Memory B cell (primary cell): Measurements from ENCODE around the gene IQSEC3.
"Not testable (repeated sequence)": the region's sequence is repeated elsewhere in the genome, so short reads cannot be mapped to it uniquely, and the experiment has no call there.

Experiments
- ATAC-seq: fragments of 150-1000 bp; cut with Tn5 transposase; 2 replicates; pipeline ENCODE4 v1.10.0; 2021; ENCODE audit warnings: low read depth, mild to moderate bottlenecking, moderate library complexity
- DNase-seq, 2 donors: peaks; one replicate each; pipeline ENCODE4 v3.0.0; 2022; ENCODE audit warnings: low spot score in 2 of 2
- H3K27ac Mint-ChIP-seq: one replicate; pipeline ENCODE4 v1.8.0; 2022; ENCODE audit warnings: mild to moderate bottlenecking, moderate library complexity, mixed read lengths
- H3K27me3 Mint-ChIP-seq: one replicate; pipeline ENCODE4 v1.8.0; 2022; ENCODE audit warnings: mixed read lengths
- H3K36me3 Mint-ChIP-seq: one replicate; pipeline ENCODE4 v1.8.0; 2022; ENCODE audit warnings: mild to moderate bottlenecking, mixed read lengths
- H3K4me1 Mint-ChIP-seq: one replicate; pipeline ENCODE4 v1.8.0; 2022; ENCODE audit warnings: mixed read lengths
- H3K4me3 Mint-ChIP-seq: one replicate; pipeline ENCODE4 v1.8.0; 2022; ENCODE audit warnings: mild to moderate bottlenecking, moderate library complexity, mixed read lengths
- H3K9me3 Mint-ChIP-seq: one replicate; pipeline ENCODE4 v1.8.0; 2022; ENCODE audit warnings: mixed read lengths

IQSEC3 gene

GRCh38 chr12:215116-215515 is 148.5 kb downstream of the IQSEC3 start:
- H3K9me3 Mint-ChIP-seq = peaks cover 3% of the 10 kb centered on the region
- H3K36me3 Mint-ChIP-seq = peaks cover 4% of the 10 kb centered on the region
- no peak overlapping the region for H3K4me3 Mint-ChIP-seq
- no peak for ATAC-seq
- DNase-seq = no peak
- H3K27me3 Mint-ChIP-seq = peaks cover 35% of the 10 kb centered on the region
- H3K27ac Mint-ChIP-seq = no peak overlapping the region
- H3K4me1 Mint-ChIP-seq = peaks cover 9% of the 10 kb centered on the region

- not testable (repeated sequence) for H3K4me3 Mint-ChIP-seq, H3K4me1 Mint-ChIP-seq, DNase-seq, H3K9me3 Mint-ChIP-seq, ATAC-seq, H3K27ac Mint-ChIP-seq, H3K36me3 Mint-ChIP-seq
- peaks cover 29% of the 10 kb centered on the region for H3K27me3 Mint-ChIP-seq
Measured at GRCh38 chr12:217029-217428, 150.5 kb downstream of the IQSEC3 start.

- no peak for ATAC-seq
- no peak overlapping the region for H3K4me3 Mint-ChIP-seq
- peaks cover under 1% of the 10 kb centered on the region for H3K4me1 Mint-ChIP-seq
- no peak for DNase-seq
- peaks cover 3% of the 10 kb centered on the region for H3K9me3 Mint-ChIP-seq
- no peak overlapping the region for H3K27ac Mint-ChIP-seq
- H3K27me3 Mint-ChIP-seq = peaks cover 26% of the 10 kb centered on the region
- H3K36me3 Mint-ChIP-seq = peaks cover 4% of the 10 kb centered on the region
Measured at GRCh38 chr12:218221-218620, 151.7 kb downstream of the IQSEC3 start.

GRCh38 chr12:218728-219590 is 152.4 kb downstream of the IQSEC3 start:
- H3K27me3 Mint-ChIP-seq = peaks cover 21% of the 10 kb centered on the region
- DNase-seq = no peak
- peaks cover 4% of the 10 kb centered on the region for H3K36me3 Mint-ChIP-seq
- no peak overlapping the region for H3K27ac Mint-ChIP-seq
- H3K9me3 Mint-ChIP-seq = peaks cover 3% of the 10 kb centered on the region
- no peaks in the 10 kb centered on the region for H3K4me1 Mint-ChIP-seq
- H3K4me3 Mint-ChIP-seq = no peak overlapping the region
- ATAC-seq = no peak

- H3K4me1 Mint-ChIP-seq = no peaks in the 10 kb centered on the region
- DNase-seq (peak in 1 of 2 donors; percentile 29), ATAC-seq (peak; percentile 76)
Measured at GRCh38 chr12:219891-220352, 153.4 kb downstream of the IQSEC3 start.

GRCh38 chr12:220491-220890 is 153.9 kb downstream of the IQSEC3 start:
- ATAC-seq = no peak
- H3K27ac Mint-ChIP-seq = no peak overlapping the region
- DNase-seq = no peak

More at GRCh38 chr12:219891-220352, 153.4 kb downstream of the IQSEC3 start:
- no peak overlapping the region for H3K4me3 Mint-ChIP-seq
- H3K36me3 Mint-ChIP-seq = peaks cover 4% of the 10 kb centered on the region
- H3K27me3 Mint-ChIP-seq = peaks cover 20% of the 10 kb centered on the region
- H3K9me3 Mint-ChIP-seq = peaks cover 3% of the 10 kb centered on the region
- no peak overlapping the region for H3K27ac Mint-ChIP-seq

GRCh38 chr12:220946-221550 is 154.5 kb downstream of the IQSEC3 start:
- peaks cover 3% of the 10 kb centered on the region for H3K9me3 Mint-ChIP-seq
- no peak for ATAC-seq
- DNase-seq = no peak
- H3K27ac Mint-ChIP-seq = no peak overlapping the region
- peaks cover 20% of the 10 kb centered on the region for H3K27me3 Mint-ChIP-seq
- H3K4me1 Mint-ChIP-seq = no peaks in the 10 kb centered on the region
- no peak overlapping the region for H3K4me3 Mint-ChIP-seq
- peaks cover 4% of the 10 kb centered on the region for H3K36me3 Mint-ChIP-seq

More at GRCh38 chr12:220491-220890, 153.9 kb downstream of the IQSEC3 start:
- no peaks in the 10 kb centered on the region for H3K4me1 Mint-ChIP-seq
- H3K36me3 Mint-ChIP-seq = peaks cover 4% of the 10 kb centered on the region
- peaks cover 3% of the 10 kb centered on the region for H3K9me3 Mint-ChIP-seq
- no peak overlapping the region for H3K4me3 Mint-ChIP-seq
- peaks cover 20% of the 10 kb centered on the region for H3K27me3 Mint-ChIP-seq

GRCh38 chr12:221736-222135 is 155.2 kb downstream of the IQSEC3 start:
- Mint-ChIP-seq H3K4me3 (no peak overlapping the region), H3K36me3 (peaks cover 4% of the 10 kb centered on the region), H3K27ac (no peak overlapping the region), H3K9me3 (peaks cover 3% of the 10 kb centered on the region), H3K4me1 (no peaks in the 10 kb centered on the region), H3K27me3 (peaks cover 20% of the 10 kb centered on the region)
- no peak for ATAC-seq
- DNase-seq = no peak

GRCh38 chr12:223841-224240 is 157.3 kb downstream of the IQSEC3 start:
- H3K4me3 Mint-ChIP-seq = no peak overlapping the region
- ATAC-seq = no peak
- peaks cover 18% of the 10 kb centered on the region for H3K27me3 Mint-ChIP-seq

GRCh38 chr12:224330-224729 is 157.8 kb downstream of the IQSEC3 start:
- ATAC-seq (no peak), DNase-seq (no peak)
- H3K36me3 Mint-ChIP-seq = no peaks in the 10 kb centered on the region
- H3K27ac Mint-ChIP-seq = no peak overlapping the region
- H3K9me3 Mint-ChIP-seq = no peaks in the 10 kb centered on the region
- peaks cover 19% of the 10 kb centered on the region for H3K27me3 Mint-ChIP-seq
- no peak overlapping the region for H3K4me3 Mint-ChIP-seq
- H3K4me1 Mint-ChIP-seq = no peaks in the 10 kb centered on the region

More at GRCh38 chr12:223841-224240, 157.3 kb downstream of the IQSEC3 start:
- no peaks in the 10 kb centered on the region for H3K4me1 Mint-ChIP-seq
- DNase-seq = no peak
- H3K36me3 Mint-ChIP-seq = no peaks in the 10 kb centered on the region
- H3K9me3 Mint-ChIP-seq = no peaks in the 10 kb centered on the region
- no peak overlapping the region for H3K27ac Mint-ChIP-seq

- Mint-ChIP-seq H3K36me3 (no peaks in the 10 kb centered on the region), H3K27ac (no peak overlapping the region), H3K4me3 (no peak overlapping the region), H3K4me1 (no peaks in the 10 kb centered on the region), H3K9me3 (no peaks in the 10 kb centered on the region), H3K27me3 (peaks cover 20% of the 10 kb centered on the region)
- ATAC-seq = no peak
- no peak for DNase-seq
Measured at GRCh38 chr12:225012-225411, 158.4 kb downstream of the IQSEC3 start.

GRCh38 chr12:226401-226800 is 159.8 kb downstream of the IQSEC3 start:
- no peaks in the 10 kb centered on the region for H3K36me3 Mint-ChIP-seq

GRCh38 chr12:227286-227915 is 160.8 kb downstream of the IQSEC3 start:
- Mint-ChIP-seq H3K4me1 (no peaks in the 10 kb centered on the region), H3K27me3 (peaks cover 16% of the 10 kb centered on the region)

More at GRCh38 chr12:226401-226800, 159.8 kb downstream of the IQSEC3 start:
- no peak for ATAC-seq
- Mint-ChIP-seq H3K27me3 (peaks cover 15% of the 10 kb centered on the region), H3K4me3 (no peak overlapping the region), H3K9me3 (no peaks in the 10 kb centered on the region), H3K27ac (no peak overlapping the region), H3K4me1 (no peaks in the 10 kb centered on the region)
- DNase-seq = no peak

More at GRCh38 chr12:227286-227915, 160.8 kb downstream of the IQSEC3 start:
- H3K4me3 Mint-ChIP-seq = no peak overlapping the region
- no peak for DNase-seq
- ATAC-seq = no peak
- H3K9me3 Mint-ChIP-seq = no peaks in the 10 kb centered on the region
- H3K27ac Mint-ChIP-seq = no peak overlapping the region
- no peaks in the 10 kb centered on the region for H3K36me3 Mint-ChIP-seq
